Gastroesophageal sphincter (tissue), 3 donors: ENCODE results near the gene YAP1.

Experiments
- POLR2A ChIP-seq, 2 donors: fragments of 450-650 bp; IDR thresholded peaks; one replicate each; pipeline ENCODE4 v1.6.1; 2017; ENCODE audit warnings: antibody characterized with exemption in 2 of 2, mild to moderate bottlenecking in 2 of 2, moderate library complexity in 1 of 2
- TF ChIP-seq, protein P1 (sequence below), 4 experiments: fragments of 200-600 bp in 2 of 4; fragments of 450-650 bp in 2 of 4; sonication (generic) in 1 of 4; IDR thresholded peaks; one replicate each; pipeline ENCODE4 v1.5.1; 2017 to 2019; ENCODE audit warnings: antibody characterized with exemption in 4 of 4, mild to moderate bottlenecking in 2 of 4, moderate library complexity in 2 of 4

GRCh38 chr11:102119997-102120396 lies 9.8 kb downstream of the YAP1 start:
- TF ChIP-seq, protein P1, sequence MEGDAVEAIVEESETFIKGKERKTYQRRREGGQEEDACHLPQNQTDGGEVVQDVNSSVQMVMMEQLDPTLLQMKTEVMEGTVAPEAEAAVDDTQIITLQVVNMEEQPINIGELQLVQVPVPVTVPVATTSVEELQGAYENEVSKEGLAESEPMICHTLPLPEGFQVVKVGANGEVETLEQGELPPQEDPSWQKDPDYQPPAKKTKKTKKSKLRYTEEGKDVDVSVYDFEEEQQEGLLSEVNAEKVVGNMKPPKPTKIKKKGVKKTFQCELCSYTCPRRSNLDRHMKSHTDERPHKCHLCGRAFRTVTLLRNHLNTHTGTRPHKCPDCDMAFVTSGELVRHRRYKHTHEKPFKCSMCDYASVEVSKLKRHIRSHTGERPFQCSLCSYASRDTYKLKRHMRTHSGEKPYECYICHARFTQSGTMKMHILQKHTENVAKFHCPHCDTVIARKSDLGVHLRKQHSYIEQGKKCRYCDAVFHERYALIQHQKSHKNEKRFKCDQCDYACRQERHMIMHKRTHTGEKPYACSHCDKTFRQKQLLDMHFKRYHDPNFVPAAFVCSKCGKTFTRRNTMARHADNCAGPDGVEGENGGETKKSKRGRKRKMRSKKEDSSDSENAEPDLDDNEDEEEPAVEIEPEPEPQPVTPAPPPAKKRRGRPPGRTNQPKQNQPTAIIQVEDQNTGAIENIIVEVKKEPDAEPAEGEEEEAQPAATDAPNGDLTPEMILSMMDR (IDR thresholded peaks at IDR 0.05): no peak
- no peak for TF ChIP-seq POLR2A (IDR thresholded peaks at IDR 0.05)
